ENCODE results near the gene GUF1. TPM values are rescaled to one million over a fixed set of nuclear protein-coding genes. Genes with fewer than 3 reads are reported as not detected.

The GUF1 gene
- total RNA-seq, 2 experiments from 2014 or later, result 24.0 to 34.7 TPM

- H4K20me1 ChIP-seq (ENCODE audit: insufficient read depth, low read length), result no peaks in the 10 kb centered on the region
- no peaks in the 10 kb centered on the region for H3K79me2 ChIP-seq (ENCODE audit: insufficient read depth, low read depth, low read length)
- H3K36me3 ChIP-seq (ENCODE audit: insufficient read depth, low read length), result no peaks in the 10 kb centered on the region
- H3K9me3 ChIP-seq (ENCODE audit: low read length), result no peaks in the 10 kb centered on the region
- CTCF ChIA-PET (ENCODE audit: unreplicated experiment), result no interaction called here
- TF ChIP-seq EZH2phosphoT487 (IDR thresholded peaks at IDR 0.05; ENCODE audit: borderline replicate concordance, low read depth, low read length) (no peak), CTCF (conservative IDR thresholded peaks at IDR 0.05; ENCODE audit: low read length) (peak; percentile 61)
- BruUV-seq (replicated peaks), result no TSS peak
- H3K4me3 ChIP-seq (ENCODE audit: low read depth, low read length, poor library complexity, severe bottlenecking), result no peak overlapping the region
- no peak for DNase-seq (ENCODE audit: low spot score)
- no peaks in the 10 kb centered on the region for H3K9me2 ChIP-seq (ENCODE audit: insufficient read depth, low read length)
- H2AFZ ChIP-seq (ENCODE audit: low read length), result no peak overlapping the region
- no peak overlapping the region for H3K27ac ChIP-seq (ENCODE audit: low read depth, low read length, poor library complexity, severe bottlenecking)
- no peak overlapping the region for H3K4me2 ChIP-seq (ENCODE audit: low read length)
- intact Hi-C loops (cut with micrococcal nuclease; ENCODE audit: unreplicated experiment), result no loop called here
- no peaks in the 10 kb centered on the region for H3K4me1 ChIP-seq (ENCODE audit: insufficient read depth, low read length, poor library complexity, severe bottlenecking)
- POLR2A ChIA-PET, result interaction anchor here (1.2 kb wide), 1 partner anchor 9 kb away, joined by 3 read pairs; no protein-coding TSS in a partner anchor
Measured at GRCh38 chr4:44632089-44632488, 46.1 kb upstream of the GUF1 start.

GRCh38 chr4:44632733-44633132 lies 45.5 kb upstream of the GUF1 start:
- H2AFZ ChIP-seq (ENCODE audit: low read length), result no peak overlapping the region
- H3K4me2 ChIP-seq (ENCODE audit: low read length), result no peak overlapping the region
- CTCF ChIA-PET (ENCODE audit: unreplicated experiment), result no interaction called here
- H4K20me1 ChIP-seq (ENCODE audit: insufficient read depth, low read length), result no peaks in the 10 kb centered on the region
- no peak overlapping the region for H3K27ac ChIP-seq (ENCODE audit: low read depth, low read length, poor library complexity, severe bottlenecking)
- BruUV-seq (replicated peaks), result no TSS peak
- no peaks in the 10 kb centered on the region for H3K4me1 ChIP-seq (ENCODE audit: insufficient read depth, low read length, poor library complexity, severe bottlenecking)
- DNase-seq (ENCODE audit: low spot score), result no peak
- H3K79me2 ChIP-seq (ENCODE audit: insufficient read depth, low read depth, low read length), result no peaks in the 10 kb centered on the region
- POLR2A ChIA-PET, result interaction anchor here (1.0 to 1.2 kb wide), 2 partner anchors 10 to 12 kb away, joined by 3 read pairs; no protein-coding TSS in a partner anchor
- H3K36me3 ChIP-seq (ENCODE audit: insufficient read depth, low read length), result no peaks in the 10 kb centered on the region
- intact Hi-C loops (cut with micrococcal nuclease; ENCODE audit: unreplicated experiment), result no loop called here
- no peak overlapping the region for H3K4me3 ChIP-seq (ENCODE audit: low read depth, low read length, poor library complexity, severe bottlenecking)
- H3K9me3 ChIP-seq (ENCODE audit: low read length), result no peaks in the 10 kb centered on the region
- TF ChIP-seq CTCF (conservative IDR thresholded peaks at IDR 0.05; ENCODE audit: low read length), result no peak
- no peak for TF ChIP-seq EZH2phosphoT487 (IDR thresholded peaks at IDR 0.05; ENCODE audit: borderline replicate concordance, low read depth, low read length)
- H3K9me2 ChIP-seq (ENCODE audit: insufficient read depth, low read length), result no peaks in the 10 kb centered on the region

- H3K4me1 ChIP-seq (ENCODE audit: insufficient read depth, low read length, poor library complexity, severe bottlenecking), result no peaks in the 10 kb centered on the region
- no TSS peak for BruUV-seq (replicated peaks)
- ChIA-PET CTCF (ENCODE audit: unreplicated experiment) (no interaction called here), POLR2A (no interaction called here)
- no peaks in the 10 kb centered on the region for H3K9me3 ChIP-seq (ENCODE audit: low read length)
- intact Hi-C loops (cut with micrococcal nuclease; ENCODE audit: unreplicated experiment), result no loop called here
- H3K36me3 ChIP-seq (ENCODE audit: insufficient read depth, low read length), result no peaks in the 10 kb centered on the region
- no peak overlapping the region for H3K4me3 ChIP-seq (ENCODE audit: low read depth, low read length, poor library complexity, severe bottlenecking)
- H3K4me2 ChIP-seq (ENCODE audit: low read length), result no peak overlapping the region
- H3K79me2 ChIP-seq (ENCODE audit: insufficient read depth, low read depth, low read length), result no peaks in the 10 kb centered on the region
- H3K27ac ChIP-seq (ENCODE audit: low read depth, low read length, poor library complexity, severe bottlenecking), result no peak overlapping the region
- H3K9me2 ChIP-seq (ENCODE audit: insufficient read depth, low read length), result no peaks in the 10 kb centered on the region
- no peaks in the 10 kb centered on the region for H4K20me1 ChIP-seq (ENCODE audit: insufficient read depth, low read length)
- no peak for DNase-seq (ENCODE audit: low spot score)
- H2AFZ ChIP-seq (ENCODE audit: low read length), result no peak overlapping the region
- no peak for TF ChIP-seq EZH2phosphoT487 (IDR thresholded peaks at IDR 0.05; ENCODE audit: borderline replicate concordance, low read depth, low read length)
- no peak for TF ChIP-seq CTCF (conservative IDR thresholded peaks at IDR 0.05; ENCODE audit: low read length)
Measured at GRCh38 chr4:44638091-44638490, 40.1 kb upstream of the GUF1 start.

Data from OCI-LY7 (cell line).